ENCODE results near the gene JUND. TPM values are rescaled to one million over a fixed set of nuclear protein-coding genes. Genes with fewer than 3 reads are reported as not detected.

Gene JUND
- total RNA-seq, 1 donor = 85.6 TPM

GRCh38 chr19:18283338-18283737, 1.9 kb upstream of the JUND start:
- no peak for TF ChIP-seq CTCF (IDR thresholded peaks at IDR 0.05; ENCODE audit: insufficient read depth, low read length)
- no peak for DNase-seq (ENCODE audit: low read depth)
- no peak overlapping the region for H3K4me3 ChIP-seq (ENCODE audit: low read depth, low read length)

GRCh38 chr19:18282788-18283141, 1.3 kb upstream of the JUND start:
- TF ChIP-seq CTCF (IDR thresholded peaks at IDR 0.05; ENCODE audit: insufficient read depth, low read length) = no peak
- peak; percentile 16 for DNase-seq (ENCODE audit: low read depth)
- peak overlapping the region; percentile 45 for H3K4me3 ChIP-seq (ENCODE audit: low read depth, low read length)

GRCh38 chr19:18282021-18282787, 782 bp upstream of the JUND start:
- peak; percentile 51 for TF ChIP-seq CTCF (IDR thresholded peaks at IDR 0.05; ENCODE audit: insufficient read depth, low read length)
- no peak for DNase-seq (ENCODE audit: low read depth)
- peak overlapping the region; percentile 45 for H3K4me3 ChIP-seq (ENCODE audit: low read depth, low read length)

GRCh38 chr19:18280247-18281081, 958 bp downstream of the JUND start:
- no peak for TF ChIP-seq CTCF (IDR thresholded peaks at IDR 0.05; ENCODE audit: insufficient read depth, low read length)
- H3K4me3 ChIP-seq (ENCODE audit: low read depth, low read length) = peak overlapping the region; percentile 96
- DNase-seq (ENCODE audit: low read depth) = peak; percentile 65

GRCh38 chr19:18279516-18280246, 1.7 kb downstream of the JUND start:
- peak; percentile 86 for TF ChIP-seq CTCF (IDR thresholded peaks at IDR 0.05; ENCODE audit: insufficient read depth, low read length)
- DNase-seq (ENCODE audit: low read depth) = peak; percentile 94
- peak overlapping the region; percentile 96 for H3K4me3 ChIP-seq (ENCODE audit: low read depth, low read length)

- no peak for TF ChIP-seq CTCF (IDR thresholded peaks at IDR 0.05; ENCODE audit: insufficient read depth, low read length)
- no peak for DNase-seq (ENCODE audit: low read depth)
These were observed 2.2 kb downstream of the JUND start for GRCh38 chr19:18279266-18279515.

More at GRCh38 chr19:18279266-18279515, 2.2 kb downstream of the JUND start:
- peak overlapping the region; percentile 96 for H3K4me3 ChIP-seq (ENCODE audit: low read depth, low read length)

Measured in fibroblast of the aortic adventitia (primary cell).